Upper lobe of right lung (tissue), 1 donor: ENCODE results near the gene SECISBP2. TPM values are rescaled to one million over a fixed set of nuclear protein-coding genes. Genes with fewer than 3 reads are reported as not detected.
A peak's percentile ranks its signal among the peaks of the same experiment; 100 is the strongest.

Source experiments
- ATAC-seq: fragments of 200-7000 bp; cut with Tn5 transposase; one replicate; pipeline ENCODE4 v1.9.1; 2020; ENCODE audit warnings: mild to moderate bottlenecking, moderate library complexity
- DNase-seq: peaks from one replicate; pipeline ENCODE4 v3.0.0-alpha.2; 2020
- H3K27ac ChIP-seq: fragments of 200-600 bp; one replicate; pipeline ENCODE4 v1.8.0; 2022
- H3K27me3 ChIP-seq: fragments of 200-600 bp; one replicate; pipeline ENCODE4 v1.8.0; 2022; ENCODE audit warnings: mild to moderate bottlenecking
- H3K36me3 ChIP-seq: fragments of 200-600 bp; one replicate; pipeline ENCODE4 v1.8.0; 2022
- H3K4me1 ChIP-seq: fragments of 200-600 bp; one replicate; pipeline ENCODE4 v1.8.0; 2022
- H3K4me3 ChIP-seq: fragments of 200-600 bp; one replicate; pipeline ENCODE4 v1.8.0; 2022; ENCODE audit warnings: mild to moderate bottlenecking
- H3K9me3 ChIP-seq: fragments of 200-600 bp; one replicate; pipeline ENCODE4 v1.8.0; 2022
- intact Hi-C: fragments of 100-400 bp; cut with DNase I; formaldehyde crosslinking; loops from one replicate; pipeline ENCODE4 v1.11.0; 2022
- total RNA-seq: library from RNA; stranded (reverse); fragmentation: NEBNext Ultra II Directional; extraction: Animal tissue kit (Norgen Biotek cat#: 25700); gene quantifications from one replicate; pipeline ENCODE4 v1.2.1, GENCODE V29; 2021
- TF ChIP-seq, protein P1 (sequence below): fragments of 200-600 bp; IDR thresholded peaks from one replicate; pipeline ENCODE4 v1.8.0; 2022; ENCODE audit warnings: antibody characterized with exemption
- donor health status: DM: no; HTN: yes; CAD: no; lungs with severe emphysema.

The SECISBP2 gene
- total RNA-seq, 1 donor from 2014 or later, result 58.0 TPM

DNA sequence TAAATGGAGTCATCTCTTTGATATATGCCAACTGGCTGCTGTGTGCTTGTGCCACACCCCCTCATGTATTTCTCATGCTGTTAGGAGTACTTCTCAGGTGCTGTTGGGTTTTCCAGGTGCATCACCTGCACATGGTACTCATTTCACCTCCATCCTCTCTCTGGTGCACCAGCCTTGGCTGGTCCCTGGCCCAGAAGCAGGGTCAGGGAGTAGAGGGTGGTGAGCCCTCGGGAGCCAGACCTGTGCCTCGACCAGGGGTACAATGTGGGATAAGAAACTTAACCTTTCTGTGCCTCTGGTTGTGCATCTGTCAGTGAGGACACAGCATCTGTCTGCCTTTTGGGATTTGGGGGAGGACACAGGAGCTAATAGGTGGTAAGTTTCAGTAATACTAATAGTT lies 38.5 kb downstream of the SECISBP2 start:
- TF ChIP-seq, protein P1, sequence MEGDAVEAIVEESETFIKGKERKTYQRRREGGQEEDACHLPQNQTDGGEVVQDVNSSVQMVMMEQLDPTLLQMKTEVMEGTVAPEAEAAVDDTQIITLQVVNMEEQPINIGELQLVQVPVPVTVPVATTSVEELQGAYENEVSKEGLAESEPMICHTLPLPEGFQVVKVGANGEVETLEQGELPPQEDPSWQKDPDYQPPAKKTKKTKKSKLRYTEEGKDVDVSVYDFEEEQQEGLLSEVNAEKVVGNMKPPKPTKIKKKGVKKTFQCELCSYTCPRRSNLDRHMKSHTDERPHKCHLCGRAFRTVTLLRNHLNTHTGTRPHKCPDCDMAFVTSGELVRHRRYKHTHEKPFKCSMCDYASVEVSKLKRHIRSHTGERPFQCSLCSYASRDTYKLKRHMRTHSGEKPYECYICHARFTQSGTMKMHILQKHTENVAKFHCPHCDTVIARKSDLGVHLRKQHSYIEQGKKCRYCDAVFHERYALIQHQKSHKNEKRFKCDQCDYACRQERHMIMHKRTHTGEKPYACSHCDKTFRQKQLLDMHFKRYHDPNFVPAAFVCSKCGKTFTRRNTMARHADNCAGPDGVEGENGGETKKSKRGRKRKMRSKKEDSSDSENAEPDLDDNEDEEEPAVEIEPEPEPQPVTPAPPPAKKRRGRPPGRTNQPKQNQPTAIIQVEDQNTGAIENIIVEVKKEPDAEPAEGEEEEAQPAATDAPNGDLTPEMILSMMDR, result no peak
- no peaks in the 10 kb centered on the region for H3K27me3 ChIP-seq
- ATAC-seq, result no peak

DNA sequence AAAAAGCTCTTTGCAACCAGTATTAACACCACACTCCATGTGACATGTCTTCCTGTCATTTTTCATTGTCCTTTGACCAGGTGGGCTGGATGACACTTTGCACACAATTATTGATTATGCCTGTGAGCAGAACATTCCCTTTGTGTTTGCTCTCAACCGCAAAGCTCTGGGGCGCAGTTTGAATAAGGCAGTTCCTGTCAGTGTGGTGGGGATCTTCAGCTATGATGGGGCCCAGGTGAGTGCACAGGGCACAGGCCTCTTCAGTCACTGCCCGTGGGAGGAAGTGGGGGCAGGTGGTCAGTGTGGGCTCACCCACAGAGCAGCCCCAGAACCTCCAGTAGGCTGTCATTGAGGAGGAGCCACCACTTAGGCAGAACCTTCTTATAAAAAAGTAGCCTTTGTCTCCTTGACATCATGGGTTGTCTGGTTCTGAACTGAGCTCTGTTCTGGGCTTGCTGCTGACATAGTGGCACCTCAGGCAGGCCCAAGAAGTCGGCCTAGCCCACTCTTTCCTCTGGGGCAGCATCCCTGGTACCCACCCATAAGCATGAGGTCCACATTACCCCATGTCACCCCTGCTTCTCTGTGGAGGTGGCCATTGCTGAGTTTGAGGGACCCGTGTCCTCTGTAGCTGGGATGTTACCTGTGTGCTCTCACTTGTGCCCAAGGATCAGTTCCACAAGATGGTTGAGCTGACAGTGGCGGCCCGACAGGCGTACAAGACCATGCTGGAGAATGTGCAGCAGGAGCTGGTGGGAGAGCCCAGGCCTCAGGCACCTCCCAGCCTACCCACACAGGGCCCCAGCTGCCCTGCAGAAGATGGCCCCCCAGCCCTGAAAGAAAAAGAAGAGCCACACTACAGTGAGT lies 39.3 kb downstream of the SECISBP2 start:
- Histone ChIP-seq H3K27ac (peak overlapping the region; percentile 6), H3K4me1 (peaks cover 16% of the 10 kb centered on the region), H3K4me3 (no peak overlapping the region), H3K36me3 (peaks cover 100% of the 10 kb centered on the region), H3K9me3 (no peaks in the 10 kb centered on the region), H3K27me3 (no peaks in the 10 kb centered on the region)
- intact Hi-C loops, result no loop called here
- TF ChIP-seq, protein P1, result no peak
- ATAC-seq (no peak), DNase-seq (no peak)

More for the DNA sequence above, 38.5 kb downstream of the SECISBP2 start:
- no peak overlapping the region for H3K27ac ChIP-seq
- peaks cover 100% of the 10 kb centered on the region for H3K36me3 ChIP-seq
- no peaks in the 10 kb centered on the region for H3K9me3 ChIP-seq
- no peak for DNase-seq
- intact Hi-C loops, result no loop called here
- no peak overlapping the region for H3K4me3 ChIP-seq
- peaks cover 16% of the 10 kb centered on the region for H3K4me1 ChIP-seq

DNA sequence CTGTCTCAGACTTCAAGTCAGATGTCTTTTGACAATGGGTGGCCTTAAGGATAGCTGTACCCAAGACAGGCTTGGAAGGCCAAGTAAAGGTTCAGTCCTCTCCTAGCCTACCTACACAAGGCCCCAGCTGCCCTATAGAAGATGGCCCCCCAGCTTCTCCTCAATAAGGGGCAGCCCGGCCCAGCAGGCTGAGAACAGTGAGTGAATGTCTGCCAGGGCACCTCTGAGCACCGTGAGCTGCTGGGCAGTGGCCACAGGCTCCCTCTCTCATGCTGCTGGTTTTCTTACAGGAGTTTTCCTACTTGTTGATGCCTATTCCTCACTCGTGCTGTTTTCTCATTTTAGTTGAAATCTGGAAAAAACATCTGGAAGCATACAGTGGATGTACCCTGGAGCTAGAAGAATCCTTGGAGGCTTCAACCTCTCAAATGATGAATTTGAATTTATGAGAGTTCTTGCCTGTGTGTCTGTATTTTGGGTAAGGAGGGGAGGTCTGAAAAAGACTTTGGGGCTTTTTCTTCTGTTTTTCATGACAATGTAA lies 40.1 kb downstream of the SECISBP2 start:
- ATAC-seq, result no peak
- H3K4me1 ChIP-seq, result peaks cover 16% of the 10 kb centered on the region
- intact Hi-C loops, result no loop called here
- H3K4me3 ChIP-seq, result no peak overlapping the region
- H3K27me3 ChIP-seq, result no peaks in the 10 kb centered on the region
- H3K9me3 ChIP-seq, result no peaks in the 10 kb centered on the region
- no peak for DNase-seq
- peaks cover 92% of the 10 kb centered on the region for H3K36me3 ChIP-seq
- peak overlapping the region; percentile 6 for H3K27ac ChIP-seq
- TF ChIP-seq, protein P1, result no peak

DNA sequence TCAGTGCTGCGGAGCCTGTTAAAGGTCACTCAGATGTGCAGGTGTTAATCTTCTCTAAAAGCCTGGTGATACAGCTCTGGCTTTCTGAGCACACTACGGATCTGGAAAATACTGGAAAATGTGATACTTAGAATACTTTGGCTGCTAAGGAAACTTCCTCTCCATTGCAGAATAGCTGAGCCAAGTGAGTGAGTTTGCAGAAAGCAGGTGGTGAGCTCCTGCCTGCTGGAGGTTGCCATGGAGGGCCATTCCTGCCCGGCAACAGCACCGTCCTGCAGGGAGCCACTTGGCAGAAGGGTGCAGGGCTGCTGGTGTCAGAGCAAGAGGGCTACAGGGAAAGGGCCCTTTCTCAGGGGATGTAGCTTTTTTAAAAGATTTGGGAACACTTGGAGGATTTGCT lies 40.7 kb downstream of the SECISBP2 start:
- H3K4me1 ChIP-seq, result peaks cover 16% of the 10 kb centered on the region
- H3K4me3 ChIP-seq, result no peak overlapping the region
- no peak overlapping the region for H3K27ac ChIP-seq
- no peaks in the 10 kb centered on the region for H3K27me3 ChIP-seq
- peak; percentile 42 for ATAC-seq
- H3K36me3 ChIP-seq, result peaks cover 87% of the 10 kb centered on the region
- H3K9me3 ChIP-seq, result no peaks in the 10 kb centered on the region
- DNase-seq, result no peak
- intact Hi-C loops, result no loop called here
- TF ChIP-seq, protein P1, result no peak

DNA sequence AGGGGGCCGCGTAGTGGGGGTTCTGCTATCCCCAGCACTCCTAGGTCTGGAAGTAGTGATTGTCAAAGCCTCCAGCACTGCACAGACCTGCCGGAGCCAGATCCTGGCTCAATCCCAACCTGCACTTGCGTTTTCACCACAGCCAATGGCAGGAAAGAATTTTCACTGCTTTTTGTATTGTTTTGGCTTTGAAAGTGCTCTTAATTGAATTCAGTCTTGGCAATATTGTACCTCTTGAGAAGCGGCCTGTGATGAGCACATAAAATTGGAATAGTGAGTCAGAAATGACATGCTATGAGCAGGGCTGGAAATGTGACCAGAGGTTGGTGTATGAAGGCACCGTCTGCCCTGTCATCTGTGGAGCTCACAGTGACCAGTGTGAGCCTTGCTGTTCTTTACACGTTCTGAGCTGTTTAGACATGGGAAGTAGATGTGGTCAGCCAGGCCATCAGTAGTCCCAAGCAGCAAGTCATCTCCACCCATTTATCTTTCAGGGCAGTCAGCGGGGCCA lies 41.5 kb downstream of the SECISBP2 start:
- Histone ChIP-seq H3K27me3 (no peaks in the 10 kb centered on the region), H3K36me3 (peaks cover 79% of the 10 kb centered on the region), H3K27ac (peak overlapping the region; percentile 47), H3K9me3 (no peaks in the 10 kb centered on the region), H3K4me1 (peaks cover 16% of the 10 kb centered on the region), H3K4me3 (no peak overlapping the region)
- intact Hi-C loops, result no loop called here
- ATAC-seq (no peak), DNase-seq (no peak)
- TF ChIP-seq, protein P1, result no peak
